Temporal lobe (tissue), 2 donors: Measurements from ENCODE around the gene ANKEF1. TPM values are rescaled to one million over a fixed set of nuclear protein-coding genes. Genes with fewer than 3 reads are reported as not detected.

Source experiments
- small RNA-seq: library from RNA; depleted of rRNA; stranded (forward); fragments of <200 nt; gene quantifications from one replicate; pipeline ENCODE3, GENCODE V24; 2014; ENCODE audit warnings: low replicate concordance
- total RNA-seq: library from RNA; depleted of rRNA; stranded (reverse); fragments of >200 nt; gene quantifications from one replicate; pipeline ENCODE4 v1.2.3, GENCODE V29; 2014

The ANKEF1 gene
- total RNA-seq, 1 donor from 2014 or later = 2.5 TPM

Small RNA genes lying within 50 kb of the gene (small RNA-seq; reads per million reads assigned to genes)
- not detected for gene RF00017

Other genes with a start within 250 kb of the ANKEF1 start
- gene PAK5, start 195.9 kb upstream of the ANKEF1 start, total RNA-seq = 36.1 TPM
- gene SNAP25, start 183.8 kb downstream of the ANKEF1 start, total RNA-seq = 113 TPM